Stimulated activated CD4-positive, alpha-beta T cell treated with anti-CD3 and anti-CD28 coated beads, Interleukin-2, amount 100 ng/mL, for 4 hours (primary cell): ENCODE results near the gene FCGBP.
A peak's percentile ranks its signal among the peaks of the same experiment; 100 is the strongest.
"Not testable (repeated sequence)": the region's sequence is repeated elsewhere in the genome, so short reads cannot be mapped to it uniquely, and the experiment has no call there.

Experiments used
- DNase-seq: peaks from one replicate; pipeline ENCODE4 v3.0.0-alpha.2; 2020; ENCODE audit warnings: low read depth

Gene FCGBP

GRCh38 chr19:39934584-39935363 is at the start of gene FCGBP:
Gene FCGBP, minus strand, starts transcription at chr19:39934634.
- DNase-seq, result no peak

- DNase-seq, result no peak
Measured at GRCh38 chr19:39983695-39984300, 49.4 kb upstream of the FCGBP start.

- DNase-seq, result no peak
Measured at GRCh38 chr19:39982883-39983282, 48.4 kb upstream of the FCGBP start.

GRCh38 chr19:39974377-39975155 is 40.1 kb upstream of the FCGBP start:
- no peak for DNase-seq

- no peak for DNase-seq
Measured at GRCh38 chr19:39971380-39972035, 37.1 kb upstream of the FCGBP start.

GRCh38 chr19:39970675-39971379 is 36.4 kb upstream of the FCGBP start, which contains the start of gene PSMC4:
Gene PSMC4, plus strand, starts transcription at chr19:39971165. Its CDS starts 38 bp downstream, at chr19:39971203.
- DNase-seq, result peak; percentile 97

GRCh38 chr19:39970425-39970674 is 35.9 kb upstream of the FCGBP start:
- no peak for DNase-seq

GRCh38 chr19:39969681-39970424 is 35.4 kb upstream of the FCGBP start:
- DNase-seq, result no peak

- no peak for DNase-seq
Measured at GRCh38 chr19:39969266-39969665, 34.8 kb upstream of the FCGBP start.

GRCh38 chr19:39968789-39969188 is 34.4 kb upstream of the FCGBP start:
- no peak for DNase-seq

GRCh38 chr19:39967561-39967960 is 33.1 kb upstream of the FCGBP start:
- DNase-seq, result no peak

- DNase-seq, result no peak
Measured at GRCh38 chr19:39966617-39967016, 32.2 kb upstream of the FCGBP start.

GRCh38 chr19:39963898-39964297 is 29.5 kb upstream of the FCGBP start:
- DNase-seq, result no peak

- not testable (repeated sequence) for DNase-seq
Measured at GRCh38 chr19:39959407-39959806, 25.0 kb upstream of the FCGBP start.

- not testable (repeated sequence) for DNase-seq
Measured at GRCh38 chr19:39958942-39959341, 24.5 kb upstream of the FCGBP start.

GRCh38 chr19:39957886-39958285 is 23.5 kb upstream of the FCGBP start:
- DNase-seq, result not testable (repeated sequence)

GRCh38 chr19:39953915-39954314 is 19.5 kb upstream of the FCGBP start:
- DNase-seq, result no peak

- DNase-seq, result no peak
Measured at GRCh38 chr19:39951686-39952085, 17.3 kb upstream of the FCGBP start.

GRCh38 chr19:39951065-39951650 is 16.7 kb upstream of the FCGBP start:
- DNase-seq, result no peak

- DNase-seq, result no peak
Measured at GRCh38 chr19:39949026-39949747, 14.8 kb upstream of the FCGBP start.
